Measurements from ENCODE around the gene PAK5. TPM values are rescaled to one million over a fixed set of nuclear protein-coding genes. Genes with fewer than 3 reads are reported as not detected.

Gene PAK5
- total and polyA plus RNA-seq, 9 of the 15 experiments (the other 6 are each of a cell fraction or from before 2014, with no cell fraction given), result not detected

GRCh38 chr20:9615118-9615517 is 223.8 kb downstream of the PAK5 start:
- Histone ChIP-seq H3K36me3 (ENCODE audit: control insufficient read depth, insufficient read depth, low read length) (no peaks in the 10 kb centered on the region), H3K4me1 (replicated peaks in 1 of 2; ENCODE audit: control insufficient read depth in 2 of 2, insufficient read depth in 2 of 2, low read length in 2 of 2) (no peaks in the 10 kb centered on the region), H4K20me1 (replicated peaks; ENCODE audit: control insufficient read depth, insufficient read depth, low read length) (no peaks in the 10 kb centered on the region), H3K9me1 (ENCODE audit: control insufficient read depth, insufficient read depth, low read length) (no peaks in the 10 kb centered on the region), H3K9ac (ENCODE audit: insufficient read depth in 1 of 2, low read depth in 2 of 2, low read length in 2 of 2) (no peak overlapping the region), H2AFZ (ENCODE audit: low read depth, low read length) (no peak overlapping the region), H3K27ac (ENCODE audit: extremely low read depth, low read depth, low read length) (no peak overlapping the region), H3K4me2 (ENCODE audit: insufficient read depth, low read length) (no peak overlapping the region), H3K4me3 (no peak overlapping the region), H3K9me3 (replicated peaks; ENCODE audit: control insufficient read depth, insufficient read depth, low read depth, low read length) (no peaks in the 10 kb centered on the region), H3K79me2 (ENCODE audit: control insufficient read depth, insufficient read depth, low read length) (no peaks in the 10 kb centered on the region), H3K27me3 (ENCODE audit: control insufficient read depth in 2 of 2, insufficient read depth in 2 of 2, low read length in 2 of 2) (no peaks in the 10 kb centered on the region)
- 0% methylated on average over 2 of the region's 4 CpGs for WGBS (ENCODE audit: insufficient coverage, low coverage, missing lambda C conversion rate)
- no peak for ATAC-seq
- in situ Hi-C loops (cut with MboI) (no loop called here), intact Hi-C loops (cut with micrococcal nuclease) (loop anchor here (5.0 to 10.0 kb wide), 6 partner anchors 360 to 1927 kb away; no protein-coding TSS in a partner anchor)
- BruUV-seq (replicated peaks), result no TSS peak
- FAIRE-seq, result no peak
- DNase-seq (ENCODE audit: extremely low read depth in 1 of 4, low spot score in 3 of 4), result no peak
- ChIA-PET POLR2A (no interaction called here), CTCF (ENCODE audit: low intra/inter-chr PET ratio) (no interaction called here)
- TF ChIP-seq MAZ (CRISPR knock-in tag; conservative IDR thresholded peaks at IDR 0.05 in 1 of 2, IDR thresholded peaks at IDR 0.05 in 1 of 2), result no peak
- TF ChIP-seq CHD7 (IDR thresholded peaks at IDR 0.05; ENCODE audit: low read depth, low read length), result no peak
- no peak for TF ChIP-seq TAF1 (IDR thresholded peaks at IDR 0.05; ENCODE audit: control insufficient read depth, extremely low read depth, insufficient read depth, low read length, severe bottlenecking)
- no peak for TF ChIP-seq ZNF696 (CRISPR knock-in tag; conservative IDR thresholded peaks at IDR 0.05)
- no peak for TF ChIP-seq PRMT5 (CRISPR knock-in tag; IDR thresholded peaks at IDR 0.05)
- no peak for TF ChIP-seq ZBTB2 (IDR thresholded peaks at IDR 0.05)
- TF ChIP-seq BRF1 (IDR thresholded peaks at IDR 0.05; ENCODE audit: borderline replicate concordance, extremely low read depth, insufficient read length), result no peak
- TF ChIP-seq CBX8 (IDR thresholded peaks at IDR 0.05; ENCODE audit: borderline replicate concordance, extremely low read depth, low read depth, low read length, poor library complexity, severe bottlenecking), result no peak
- TF ChIP-seq CBFA2T2 (conservative IDR thresholded peaks at IDR 0.05), result no peak
- TF ChIP-seq WHSC1 (IDR thresholded peaks at IDR 0.05; ENCODE audit: low read length), result no peak
